22Rv1 (cell line): ENCODE data around the gene GALNT4.

Source experiments
- ZFX ChIP-seq: fragments of 450-650 bp; IDR thresholded peaks from 2 replicates; pipeline ENCODE4 v1.6.1; 2017; ENCODE audit warnings: antibody characterized with exemption, borderline replicate concordance
- TF ChIP-seq, protein P1 (sequence below): fragments of 450-650 bp; IDR thresholded peaks from 2 replicates; pipeline ENCODE4 v1.5.1; 2017; ENCODE audit warnings: mild to moderate bottlenecking

DNA sequence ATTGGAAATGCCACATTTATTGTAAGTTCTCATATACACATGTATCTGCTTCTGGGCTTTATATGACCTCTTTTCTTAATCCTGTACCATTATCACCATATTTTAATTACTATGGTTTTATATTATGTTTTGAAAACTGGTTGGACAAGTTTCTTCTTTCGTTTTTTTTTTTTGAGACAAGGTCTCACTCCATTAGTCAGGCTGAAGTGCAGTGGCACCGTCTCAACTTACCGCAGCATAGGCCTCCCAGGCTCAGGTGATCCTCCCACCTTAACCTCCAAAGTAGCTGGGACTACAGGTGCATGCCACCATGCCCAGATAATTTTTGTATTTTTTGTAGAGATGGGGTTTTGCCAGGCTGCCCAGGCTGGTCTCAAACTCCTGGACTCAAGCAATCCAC is 44.6 kb downstream of the GALNT4 start:
- TF ChIP-seq, protein P1, sequence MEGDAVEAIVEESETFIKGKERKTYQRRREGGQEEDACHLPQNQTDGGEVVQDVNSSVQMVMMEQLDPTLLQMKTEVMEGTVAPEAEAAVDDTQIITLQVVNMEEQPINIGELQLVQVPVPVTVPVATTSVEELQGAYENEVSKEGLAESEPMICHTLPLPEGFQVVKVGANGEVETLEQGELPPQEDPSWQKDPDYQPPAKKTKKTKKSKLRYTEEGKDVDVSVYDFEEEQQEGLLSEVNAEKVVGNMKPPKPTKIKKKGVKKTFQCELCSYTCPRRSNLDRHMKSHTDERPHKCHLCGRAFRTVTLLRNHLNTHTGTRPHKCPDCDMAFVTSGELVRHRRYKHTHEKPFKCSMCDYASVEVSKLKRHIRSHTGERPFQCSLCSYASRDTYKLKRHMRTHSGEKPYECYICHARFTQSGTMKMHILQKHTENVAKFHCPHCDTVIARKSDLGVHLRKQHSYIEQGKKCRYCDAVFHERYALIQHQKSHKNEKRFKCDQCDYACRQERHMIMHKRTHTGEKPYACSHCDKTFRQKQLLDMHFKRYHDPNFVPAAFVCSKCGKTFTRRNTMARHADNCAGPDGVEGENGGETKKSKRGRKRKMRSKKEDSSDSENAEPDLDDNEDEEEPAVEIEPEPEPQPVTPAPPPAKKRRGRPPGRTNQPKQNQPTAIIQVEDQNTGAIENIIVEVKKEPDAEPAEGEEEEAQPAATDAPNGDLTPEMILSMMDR, result no peak
- no peak for TF ChIP-seq ZFX
